Stimulated activated CD4-positive, alpha-beta T cell treated with anti-CD3 and anti-CD28 coated beads, Interleukin-2, amount 100 ng/mL, for 4 hours (primary cell): ENCODE measurements around the gene PRKCA.

Experiments used
- DNase-seq: peaks from one replicate; pipeline ENCODE4 v3.0.0-alpha.2; 2020; ENCODE audit warnings: low read depth

Gene PRKCA

DNA sequence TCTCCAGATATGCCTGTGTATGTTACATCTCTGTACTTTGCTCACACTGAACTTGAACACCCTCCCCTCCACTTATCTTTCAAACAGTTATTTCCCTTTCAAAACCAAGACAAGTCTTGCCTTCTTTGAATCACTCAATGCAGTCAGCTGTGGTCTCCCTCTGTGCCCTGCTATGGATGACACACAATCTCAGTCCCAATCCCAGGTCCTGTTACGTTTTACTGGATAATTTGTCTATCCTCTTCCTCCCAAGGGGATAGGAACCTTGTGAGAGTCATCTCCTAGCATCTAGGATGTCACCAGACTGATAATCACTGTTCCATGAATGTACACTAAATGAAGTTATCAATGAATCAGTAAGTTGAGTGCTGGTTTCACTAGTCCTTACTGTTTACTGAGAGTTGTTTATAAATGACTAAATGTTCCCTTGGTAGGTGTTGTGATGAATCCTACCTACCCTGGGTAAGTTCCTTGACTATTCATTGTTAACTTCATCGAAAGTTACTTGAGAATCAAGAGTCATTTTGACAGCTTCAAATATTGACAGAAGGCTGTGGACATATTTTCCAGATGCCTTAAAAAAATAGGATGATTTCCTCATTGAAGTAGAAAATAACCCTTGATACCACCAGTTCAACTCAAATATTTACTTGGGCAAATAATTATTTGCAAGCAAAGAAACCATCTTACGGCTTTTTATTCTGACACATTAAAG lies 244.9 kb downstream of the PRKCA start:
- DNase-seq, result no peak

DNA sequence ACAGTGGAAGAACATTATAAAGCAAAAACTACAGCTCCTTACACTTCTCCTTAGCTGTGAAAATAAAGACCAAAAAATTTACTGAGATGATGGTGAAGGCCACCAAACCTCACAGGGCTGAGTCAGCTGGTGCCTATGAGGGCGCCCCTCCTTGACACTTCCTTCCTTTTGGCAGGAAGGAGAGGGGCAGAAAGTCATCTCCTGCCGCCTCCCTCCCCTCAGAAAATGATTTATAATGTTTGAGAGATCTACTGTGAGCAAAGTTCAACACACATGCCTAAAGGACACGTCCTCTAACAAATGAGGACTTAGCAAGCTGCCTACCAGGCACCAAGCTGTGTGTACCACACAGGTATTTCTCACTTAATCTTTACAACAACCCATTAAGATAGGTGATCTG lies 245.7 kb downstream of the PRKCA start:
- DNase-seq, result peak; percentile 9

- DNase-seq, result no peak
Observed at GRCh38 chr17:66548659-66549310, 246.4 kb downstream of the PRKCA start.

- DNase-seq, result no peak
Observed at GRCh38 chr17:66549311-66549704, 246.9 kb downstream of the PRKCA start.

DNA sequence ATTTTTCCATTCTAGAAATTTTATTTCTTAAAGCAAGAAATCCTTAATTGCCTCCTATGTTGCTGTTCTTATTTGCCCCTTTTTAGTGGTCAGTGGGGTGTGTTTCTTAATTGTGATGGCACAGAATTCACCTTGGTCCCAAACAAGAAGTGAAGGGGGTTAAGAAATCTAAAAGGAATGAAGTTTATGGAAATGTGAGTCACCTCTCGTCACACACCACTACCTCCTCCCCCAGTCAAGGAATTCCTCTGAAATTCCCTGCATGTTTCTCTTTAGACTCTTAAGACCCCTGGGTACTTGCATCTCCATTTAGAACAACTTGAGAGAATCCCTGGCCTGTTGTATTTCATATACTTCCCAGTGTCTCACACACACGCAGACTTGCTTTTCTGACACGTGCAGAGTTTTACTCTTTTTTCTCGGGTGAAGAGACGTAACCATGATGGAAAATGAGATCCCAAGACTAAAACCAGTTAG lies 247.4 kb downstream of the PRKCA start:
- DNase-seq, result no peak

DNA sequence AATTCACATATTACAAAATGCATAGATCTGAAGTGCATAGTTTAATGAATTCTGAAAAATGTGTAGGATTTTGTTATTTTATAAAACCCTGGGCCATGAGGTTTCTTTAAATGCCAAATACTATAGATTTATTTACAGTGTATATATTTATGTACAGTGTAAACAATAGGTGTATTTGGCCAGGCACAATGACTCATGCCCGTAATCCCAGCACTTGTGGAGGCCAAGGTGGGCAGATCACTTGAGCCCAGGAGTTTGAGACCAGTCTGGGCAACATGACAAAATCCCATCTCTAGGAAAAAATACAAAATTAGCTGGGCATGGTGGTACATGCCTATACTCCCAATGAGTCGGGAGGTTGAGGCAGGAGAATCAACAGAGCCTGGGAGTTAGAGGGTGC lies 249.4 kb downstream of the PRKCA start:
- DNase-seq, result no peak

GRCh38 chr17:66552371-66552770 lies 250.0 kb downstream of the PRKCA start:
- no peak for DNase-seq

GRCh38 chr17:66555605-66556004 lies 253.2 kb downstream of the PRKCA start:
- no peak for DNase-seq

GRCh38 chr17:66557200-66557599 lies 254.8 kb downstream of the PRKCA start:
- no peak for DNase-seq

DNA sequence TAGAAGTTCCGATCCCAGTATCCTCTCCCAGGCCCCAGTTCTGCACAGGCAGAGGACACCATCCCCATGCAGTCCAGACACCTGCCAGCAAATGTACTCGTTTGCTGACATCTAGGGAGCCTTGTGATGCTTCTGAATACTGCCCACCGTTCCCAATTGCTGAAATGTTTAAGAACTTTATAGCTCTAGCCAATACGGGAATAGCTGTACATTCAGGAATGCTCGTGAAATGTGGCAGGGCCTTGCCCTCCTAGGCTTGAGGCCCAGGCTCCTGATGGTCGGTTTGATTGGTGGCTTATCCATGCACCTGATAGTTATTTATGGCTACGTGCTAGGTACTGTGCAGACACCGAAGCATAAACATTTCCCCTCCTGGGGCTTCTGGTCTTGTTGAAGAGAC lies 255.5 kb downstream of the PRKCA start:
- no peak for DNase-seq

DNA sequence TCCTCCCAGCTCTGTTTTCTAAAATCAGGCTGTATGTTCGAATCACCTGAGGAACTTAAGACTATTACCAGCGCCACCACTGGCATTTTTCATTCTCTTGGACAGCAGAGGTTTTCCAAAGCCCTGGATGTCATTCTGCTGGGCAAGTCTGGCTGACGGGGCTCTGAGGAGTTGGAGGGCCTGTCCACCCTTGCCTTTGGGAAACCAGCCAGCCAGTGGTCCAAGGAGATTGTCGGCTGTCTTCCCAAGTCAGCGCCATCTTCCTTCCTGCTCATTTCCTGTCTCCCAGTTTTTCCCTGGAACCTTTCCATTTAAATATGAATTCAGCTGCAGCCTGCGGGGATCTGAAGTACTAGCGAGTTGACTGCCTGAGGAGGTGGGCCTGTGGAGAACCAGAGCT lies 258.3 kb downstream of the PRKCA start:
- DNase-seq, result no peak

GRCh38 chr17:66562119-66562518 lies 259.7 kb downstream of the PRKCA start:
- no peak for DNase-seq

DNA sequence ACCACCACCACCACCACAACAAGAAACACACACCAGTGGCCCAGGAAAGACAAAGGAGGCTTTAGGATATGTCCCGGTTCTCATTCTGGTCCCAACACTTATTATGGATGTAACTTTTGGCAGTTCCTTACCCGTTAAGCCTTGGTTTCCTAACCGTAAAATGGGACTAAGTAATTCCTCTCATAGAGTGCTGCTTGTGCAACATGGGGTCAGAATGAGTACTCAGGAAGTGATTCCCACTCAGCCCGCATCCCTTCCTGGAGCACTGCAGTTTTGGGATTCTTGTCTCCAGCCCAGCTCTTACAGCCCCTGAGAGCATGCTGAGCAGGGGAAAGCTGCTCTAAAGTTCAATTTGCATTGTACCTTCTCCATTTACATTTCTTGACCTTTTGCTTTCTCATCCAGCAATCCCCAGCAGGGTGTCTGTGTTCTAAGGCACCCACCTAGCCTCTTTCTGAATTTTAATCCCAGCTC lies 262.6 kb downstream of the PRKCA start:
- DNase-seq, result no peak

DNA sequence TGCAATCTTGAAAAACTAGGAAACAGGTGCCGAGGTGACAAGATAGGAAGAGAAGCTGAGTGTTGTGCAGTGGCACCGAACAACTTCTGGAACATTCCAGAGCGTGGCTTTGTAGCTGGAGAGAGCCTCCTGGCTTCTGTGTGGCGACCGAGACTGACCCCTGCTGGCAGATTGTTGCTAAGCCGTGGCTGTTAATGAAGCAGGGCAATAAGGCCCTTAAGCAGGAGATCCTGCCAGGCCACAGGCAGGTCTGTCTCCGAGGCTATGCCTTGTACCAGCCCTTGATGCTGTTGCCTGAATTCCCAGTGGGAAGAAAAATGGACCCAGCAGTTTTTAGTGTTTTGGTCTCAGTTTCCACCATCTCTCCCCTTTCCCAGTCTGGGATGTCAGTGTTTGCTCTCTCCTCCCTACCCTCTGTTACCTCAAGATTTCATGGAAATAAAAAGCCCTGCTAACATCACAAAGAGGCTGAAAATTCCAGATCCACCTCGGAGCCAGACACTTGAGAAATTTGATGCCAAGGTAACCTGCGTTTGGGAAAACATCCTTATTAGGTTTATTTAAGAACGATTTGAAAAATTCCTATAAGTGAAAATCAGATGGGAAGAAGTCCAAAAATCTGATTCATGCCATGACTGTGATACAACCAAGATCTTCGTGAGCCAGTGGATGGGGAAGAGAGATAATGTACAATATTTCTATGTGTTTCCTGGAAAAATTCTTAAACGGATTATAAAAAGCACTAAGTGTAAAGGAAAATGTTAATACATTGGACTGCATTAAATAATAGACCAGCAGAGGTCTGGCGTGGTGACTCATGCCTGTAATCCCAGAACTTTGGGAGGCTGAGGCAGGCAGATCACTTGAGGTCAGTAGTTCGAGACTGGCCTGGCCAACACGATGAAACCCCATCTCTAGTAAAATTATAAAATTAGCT lies 265.1 kb downstream of the PRKCA start:
- peak; percentile 74 for DNase-seq

GRCh38 chr17:66569572-66569971 lies 267.2 kb downstream of the PRKCA start:
- no peak for DNase-seq

DNA sequence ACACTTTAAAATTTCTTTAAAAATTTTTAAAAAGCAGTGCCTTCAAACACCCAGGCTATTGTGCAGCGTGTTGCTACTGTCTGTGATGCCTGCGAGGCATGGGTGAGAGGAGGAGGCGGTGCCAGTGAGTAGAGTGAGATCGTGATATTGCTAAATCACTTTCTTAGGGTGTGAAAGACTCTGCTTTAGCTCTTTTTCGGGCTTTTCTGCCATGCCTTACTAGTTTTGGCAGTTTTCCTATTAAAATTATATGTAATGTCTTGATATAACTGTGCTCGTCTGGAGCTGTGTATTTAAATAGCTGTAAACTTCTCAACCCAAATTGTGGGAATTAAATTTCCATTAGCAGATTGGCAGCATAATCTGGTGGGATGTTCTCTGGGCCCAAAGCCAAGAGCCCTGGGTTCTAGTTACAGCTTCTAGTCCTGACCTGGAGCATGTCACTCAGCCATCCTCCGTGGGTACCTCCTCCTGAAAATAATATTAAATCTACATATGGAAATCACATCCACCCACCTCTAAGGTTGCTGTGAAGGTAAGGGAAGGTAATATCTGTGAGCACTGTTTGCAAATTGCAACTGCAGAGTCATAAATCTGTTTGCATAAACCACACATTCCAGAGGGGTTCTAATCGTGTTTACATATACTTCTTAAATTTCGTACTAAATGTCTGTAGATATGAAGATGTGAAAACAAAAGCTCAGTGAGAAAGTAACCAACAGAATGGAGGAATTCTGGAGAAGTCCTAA lies 268.2 kb downstream of the PRKCA start:
- DNase-seq, result no peak

DNA sequence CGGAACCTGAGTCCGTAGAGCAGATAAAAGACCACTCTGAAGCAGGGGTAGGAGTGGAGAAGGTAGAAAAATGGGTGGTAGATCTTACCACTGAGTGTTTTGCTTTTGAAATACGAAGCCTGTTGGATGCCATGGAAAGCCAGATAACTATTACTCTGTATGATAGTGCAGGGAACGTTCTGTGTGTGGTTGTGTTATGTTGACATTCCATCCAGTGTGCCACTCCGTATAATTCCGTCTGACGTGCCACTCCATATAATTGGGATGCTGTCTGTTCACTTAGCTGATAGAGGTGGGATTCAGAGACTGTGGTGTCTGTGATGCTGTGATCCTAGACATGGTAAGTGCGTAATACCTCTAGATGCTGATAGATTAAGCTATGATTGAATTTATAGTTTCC lies 269.3 kb downstream of the PRKCA start:
- no peak for DNase-seq

- DNase-seq, result no peak
Observed at GRCh38 chr17:66573078-66573477, 270.7 kb downstream of the PRKCA start.

DNA sequence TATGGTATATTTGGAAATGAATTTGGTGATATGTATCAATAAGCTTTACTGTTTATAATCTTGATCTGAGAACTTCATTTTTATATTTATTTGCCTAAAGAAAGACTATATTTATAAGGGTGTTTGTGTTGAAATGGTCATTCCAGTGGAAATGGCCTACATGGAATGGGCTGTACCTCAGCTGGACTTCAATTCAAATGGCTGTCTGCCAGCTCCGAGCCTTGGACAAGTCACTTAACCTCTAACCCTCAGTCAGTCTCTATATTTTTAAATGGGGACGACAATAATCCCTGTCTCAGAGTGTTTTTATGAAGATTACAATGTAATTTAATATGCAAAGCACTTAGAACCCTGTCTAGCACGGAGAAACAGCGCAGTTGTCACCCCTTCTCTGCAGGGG lies 271.7 kb downstream of the PRKCA start:
- DNase-seq, result no peak

DNA sequence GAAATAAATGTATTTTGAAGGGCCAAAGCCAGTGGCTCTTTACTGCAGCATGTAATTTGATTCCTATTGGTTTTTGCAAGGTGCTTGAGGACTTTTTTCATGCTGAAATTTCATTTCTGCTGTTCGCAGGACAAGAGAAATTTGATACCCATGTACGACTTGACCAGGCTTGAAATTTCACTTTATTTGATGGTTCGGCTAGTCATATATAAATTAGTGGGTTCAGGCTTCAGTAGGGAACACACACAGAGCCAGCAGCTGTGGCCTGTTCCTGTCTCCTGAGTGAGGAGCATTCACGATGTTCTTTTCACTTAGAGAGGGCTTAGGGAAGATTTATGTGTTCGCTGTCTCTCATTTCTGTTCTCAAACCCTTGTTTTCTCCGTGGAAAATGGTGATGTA lies 274.1 kb downstream of the PRKCA start:
- no peak for DNase-seq

DNA sequence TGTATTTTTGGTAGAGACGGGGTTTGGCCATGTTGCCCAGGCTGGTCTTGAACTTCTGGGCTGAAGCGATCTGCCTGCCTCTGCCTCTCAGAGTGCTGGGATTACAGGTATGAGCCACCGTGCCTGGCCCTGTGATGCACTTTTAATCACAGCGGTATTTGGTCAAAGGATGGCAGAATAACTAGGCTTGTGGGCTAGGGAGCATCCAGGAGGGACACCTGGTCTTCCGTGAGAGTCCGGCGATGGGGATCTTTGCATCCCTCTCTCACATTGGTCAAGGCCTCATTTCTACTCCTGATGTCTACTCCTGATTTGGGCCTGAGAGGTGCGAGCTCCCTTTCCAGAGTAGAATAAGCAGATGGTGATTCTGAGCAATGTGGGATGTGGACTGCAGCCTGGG lies 274.6 kb downstream of the PRKCA start:
- no peak for DNase-seq
